Glomerular endothelial cell (primary cell): ENCODE data around the gene NFIC. TPM values are rescaled to one million over a fixed set of nuclear protein-coding genes. Genes with fewer than 3 reads are reported as not detected.
A peak's percentile ranks its signal among the peaks of the same experiment; 100 is the strongest.

Experiments
- DNase-seq: peaks from one replicate; pipeline ENCODE4 v3.0.0-alpha.2; 2011; ENCODE audit warnings: low read depth, low spot score; ENCODE audit errors: extremely low read depth
- total RNA-seq: library from RNA; depleted of rRNA; stranded (reverse); fragments of >200 nt; gene quantifications from 2 replicates; pipeline ENCODE4 v1.2.3, GENCODE V29; 2015

NFIC gene
- total RNA-seq, 1 donor from 2014 or later, result 48.8 TPM

DNA sequence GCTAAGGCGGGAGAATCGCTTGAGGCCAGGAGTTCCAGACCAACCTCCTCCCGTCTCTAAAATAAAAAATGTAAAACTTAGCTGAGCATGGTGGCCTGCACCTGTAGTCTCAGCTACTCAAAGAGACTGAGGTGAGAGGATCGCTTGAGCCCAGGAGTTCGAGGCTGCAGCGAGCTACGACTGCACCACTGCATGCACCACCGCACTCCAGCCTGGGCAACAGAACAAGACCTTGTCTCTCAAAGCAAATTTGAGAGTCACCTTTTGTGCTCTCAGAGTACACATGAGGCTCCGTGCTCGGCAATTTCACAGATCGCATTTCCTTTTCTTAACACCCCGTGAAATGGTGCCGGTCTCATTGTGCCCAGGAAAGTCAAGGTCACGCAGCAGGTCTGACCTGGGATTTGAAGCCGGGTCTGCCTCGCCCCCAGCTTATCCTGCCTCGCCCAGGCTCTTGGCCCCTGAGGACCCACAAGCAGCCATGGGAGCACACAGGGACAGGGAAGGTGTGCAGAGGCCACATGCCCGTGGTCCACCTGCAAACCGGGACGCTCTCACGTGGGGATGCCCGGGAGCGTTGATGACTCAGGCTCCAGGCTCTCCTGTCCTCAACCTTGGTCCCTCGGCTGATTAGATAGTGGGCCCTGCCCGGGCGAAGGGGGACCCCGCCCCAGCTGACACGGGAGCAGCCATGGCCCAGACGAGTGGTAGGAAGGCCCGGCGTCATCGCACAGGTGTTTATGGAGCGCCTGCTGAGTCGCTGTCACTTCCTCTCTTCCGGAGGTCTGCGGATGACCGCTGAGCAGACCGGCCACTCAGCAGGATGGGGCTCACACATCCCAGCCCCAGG is 115.1 kb downstream of the NFIC start:
- no peak for DNase-seq

GRCh38 chr19:3482507-3483225 is 116.3 kb downstream of the NFIC start:
- DNase-seq, result no peak

GRCh38 chr19:3483226-3483628 is 116.8 kb downstream of the NFIC start, which contains the start of gene SMIM44:
Gene SMIM44, minus strand, starts transcription at chr19:3483441. Its CDS starts 38 bp downstream, at chr19:3483403.
- DNase-seq, result no peak

GRCh38 chr19:3491396-3492119 is 125.2 kb downstream of the NFIC start:
- DNase-seq, result no peak

DNA sequence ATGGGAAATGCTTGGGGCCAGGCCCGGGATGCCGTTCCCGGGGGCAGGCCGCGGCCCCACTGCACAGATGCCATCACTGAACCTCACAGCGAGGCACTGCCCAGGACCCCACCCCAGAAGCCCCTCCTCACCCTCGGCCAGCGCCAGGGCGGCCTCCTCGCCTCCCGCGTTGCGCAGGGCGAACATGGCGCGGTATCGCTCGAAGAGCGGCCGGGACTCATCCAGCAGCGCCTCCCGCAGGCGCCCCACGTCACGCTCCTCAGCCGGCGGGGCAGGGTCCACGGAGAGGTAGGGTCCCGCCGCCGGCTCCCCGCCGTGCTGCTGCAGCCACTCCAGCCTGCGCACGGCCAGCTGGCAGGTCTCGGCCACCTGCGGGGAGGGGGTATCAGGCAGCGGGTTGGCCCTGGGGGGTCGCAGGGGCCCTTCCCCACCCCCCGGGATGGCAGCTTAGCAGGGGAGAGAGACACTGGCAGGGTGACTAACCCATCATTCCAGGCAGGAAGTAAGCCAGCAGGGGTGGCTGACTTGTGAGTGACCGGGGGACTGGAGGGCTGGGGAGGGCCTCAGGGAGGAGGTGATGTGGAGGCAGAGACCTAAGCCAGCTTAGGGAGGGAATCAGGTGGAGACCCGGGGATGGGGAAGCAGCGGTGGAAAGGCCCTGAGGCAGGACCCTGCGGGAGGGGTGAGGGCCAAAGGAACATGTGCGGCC is 125.9 kb downstream of the NFIC start:
- DNase-seq, result no peak

GRCh38 chr19:3492919-3493318 is 126.5 kb downstream of the NFIC start:
- no peak for DNase-seq

- DNase-seq, result no peak
These were observed 127.3 kb downstream of the NFIC start for GRCh38 chr19:3493651-3494050.

DNA sequence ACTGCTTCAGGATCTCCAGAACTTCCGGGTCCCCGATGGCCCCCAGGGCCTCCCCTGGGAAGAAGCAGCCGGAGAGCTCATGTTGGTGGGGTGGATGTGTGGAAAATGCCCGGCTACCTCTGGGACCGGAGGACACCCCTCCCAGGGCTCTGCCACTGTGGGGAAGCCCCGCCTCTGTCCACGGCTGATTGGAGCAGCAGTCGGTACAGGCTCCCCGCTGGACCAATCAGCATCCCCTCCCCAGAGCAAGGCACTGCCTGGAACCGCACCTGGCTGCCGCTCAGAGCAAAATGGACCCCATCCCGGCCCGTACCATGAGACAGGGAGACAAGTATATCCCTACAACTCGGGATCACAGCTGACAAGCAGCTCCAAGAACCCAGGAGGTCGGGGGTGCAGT is 127.7 kb downstream of the NFIC start:
- DNase-seq, result no peak

DNA sequence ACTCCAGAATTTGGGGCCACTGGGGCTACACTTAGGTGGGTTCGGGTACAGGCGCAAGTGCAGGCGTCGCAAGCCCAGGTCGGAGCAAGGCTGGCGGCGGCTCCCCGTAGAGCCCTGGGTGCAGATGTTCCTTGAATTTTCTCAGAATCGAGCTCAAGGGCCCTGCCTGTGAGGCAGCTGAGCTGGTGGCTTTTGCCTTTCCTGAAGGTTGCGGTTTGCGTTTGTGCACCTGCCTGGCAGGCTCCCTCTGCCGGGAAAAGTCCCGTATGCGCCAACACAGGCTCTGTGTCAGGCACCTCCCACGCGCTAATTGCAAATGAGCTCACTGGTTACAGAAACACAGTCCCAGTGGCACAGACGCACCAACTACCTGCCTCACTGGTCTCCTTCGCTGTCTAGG is 128.2 kb downstream of the NFIC start:
- DNase-seq, result no peak

- DNase-seq, result no peak
These were observed 130.2 kb downstream of the NFIC start for GRCh38 chr19:3496392-3497273.

DNA sequence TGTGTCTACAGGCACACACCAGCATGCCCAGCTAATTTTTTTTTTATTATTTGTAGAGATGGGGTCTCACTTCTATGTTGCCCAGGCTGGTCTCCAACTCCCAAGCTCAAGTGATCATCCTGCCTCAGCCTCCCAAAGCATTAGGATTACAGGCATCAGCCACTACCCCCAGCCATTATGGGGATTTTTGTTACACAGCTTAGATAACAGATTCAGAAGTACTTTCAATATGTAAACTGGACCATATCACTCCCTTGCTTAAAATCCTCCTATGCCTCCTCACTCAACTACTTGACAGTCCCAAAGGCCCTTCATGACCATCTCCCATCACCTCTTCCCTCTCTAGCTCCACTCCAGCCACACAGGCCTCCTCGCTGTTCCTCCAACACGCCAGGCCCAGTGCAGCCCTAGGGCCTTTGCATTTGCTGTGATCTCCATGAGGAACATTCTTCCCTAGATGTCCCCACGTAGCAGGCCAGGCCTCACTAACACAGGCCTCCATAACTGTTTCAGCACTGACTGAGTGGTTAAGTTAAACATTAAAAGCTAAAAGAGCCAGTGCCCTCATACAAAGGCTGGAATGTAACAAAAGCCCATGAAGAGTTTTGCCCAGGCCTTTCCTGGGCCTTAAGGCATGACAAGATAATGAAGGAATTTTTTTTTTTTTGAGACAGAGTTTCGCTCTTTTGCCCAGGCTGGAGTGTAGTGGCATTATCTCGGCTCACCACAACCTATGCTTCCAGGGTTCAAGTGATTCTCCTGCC is 131.6 kb downstream of the NFIC start:
- no peak for DNase-seq

DNA sequence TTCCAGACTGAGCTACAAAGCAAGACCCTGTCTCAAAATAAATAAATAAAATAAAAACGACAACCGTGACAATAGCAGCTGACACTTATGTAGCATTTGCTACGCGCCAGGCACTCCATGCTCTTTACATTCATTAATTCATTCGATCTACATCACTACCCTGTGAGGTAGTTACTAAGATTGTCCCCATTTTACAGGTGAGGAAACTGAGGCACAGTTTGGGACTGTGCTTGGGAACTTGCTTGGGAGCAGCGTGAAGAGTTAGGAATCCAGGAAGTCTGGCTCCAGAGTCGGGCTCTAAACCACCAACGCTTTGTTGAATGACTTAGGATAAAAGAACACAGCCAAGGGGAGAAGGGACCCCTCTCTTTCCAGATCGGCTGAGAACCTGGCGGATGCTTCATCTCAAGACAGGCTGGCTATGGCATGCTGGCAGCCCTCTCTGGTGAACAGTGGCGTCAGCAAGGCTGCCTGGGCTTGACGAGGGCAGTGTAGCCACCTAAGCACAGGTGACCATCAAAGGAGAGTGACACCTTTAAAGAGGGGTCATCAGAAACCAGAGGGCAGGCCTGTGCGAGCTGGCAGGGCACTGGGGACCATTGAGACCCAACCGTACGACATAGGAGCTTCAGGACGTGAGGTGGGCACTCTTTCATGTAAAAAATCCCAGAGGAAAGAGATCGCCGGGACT is 133.5 kb downstream of the NFIC start:
- no peak for DNase-seq

GRCh38 chr19:3500429-3501101 is 134.2 kb downstream of the NFIC start, which contains the start of gene DOHH:
Gene DOHH, minus strand, starts transcription at chr19:3500674. Its CDS starts 3,860 bp downstream, at chr19:3496814.
- DNase-seq, result peak; percentile 93

GRCh38 chr19:3501780-3502179 is 135.4 kb downstream of the NFIC start:
- no peak for DNase-seq

GRCh38 chr19:3503036-3503572 is 136.7 kb downstream of the NFIC start:
- no peak for DNase-seq

- no peak for DNase-seq
These were observed 138.4 kb downstream of the NFIC start for GRCh38 chr19:3504735-3505134.

GRCh38 chr19:3505598-3506383 is 139.4 kb downstream of the NFIC start, which contains the start of gene FZR1:
Gene FZR1, plus strand, starts transcription at chr19:3506311. Its CDS starts 16,679 bp downstream, at chr19:3522990.
- DNase-seq, result peak; percentile 65
